HG03045 (cell line): ENCODE data around the gene RABGAP1L.
"Not testable (repeated sequence)": the region's sequence is repeated elsewhere in the genome, so short reads cannot be mapped to it uniquely, and the experiment has no call there.

Source experiments
- ATAC-seq: cut with Tn5 transposase; IDR thresholded peaks from one replicate; pipeline ENCODE4 v1.9.1; 2021; ENCODE audit warnings: mild to moderate bottlenecking, moderate library complexity; ENCODE audit not compliant: unreplicated experiment

RABGAP1L gene

DNA sequence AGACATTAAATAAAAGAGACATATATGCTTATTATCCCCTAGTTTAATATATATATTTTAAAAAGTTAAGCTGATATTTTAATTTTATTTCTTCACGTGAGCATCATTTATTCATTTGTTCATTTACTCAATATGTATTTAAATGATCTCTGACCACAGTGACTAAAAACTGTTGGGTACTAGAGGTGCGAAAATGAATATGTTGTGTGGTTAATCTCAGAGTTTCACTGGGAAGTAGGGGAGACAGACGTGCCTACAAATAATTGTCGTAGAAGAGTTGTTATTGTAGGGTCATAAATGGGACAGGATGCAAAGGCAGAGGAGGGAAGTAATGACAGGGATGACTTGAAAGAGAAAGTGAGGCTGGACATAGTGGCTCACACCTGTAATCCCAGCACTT lies 627.4 kb downstream of the RABGAP1L start:
- peak; percentile 65 for ATAC-seq

DNA sequence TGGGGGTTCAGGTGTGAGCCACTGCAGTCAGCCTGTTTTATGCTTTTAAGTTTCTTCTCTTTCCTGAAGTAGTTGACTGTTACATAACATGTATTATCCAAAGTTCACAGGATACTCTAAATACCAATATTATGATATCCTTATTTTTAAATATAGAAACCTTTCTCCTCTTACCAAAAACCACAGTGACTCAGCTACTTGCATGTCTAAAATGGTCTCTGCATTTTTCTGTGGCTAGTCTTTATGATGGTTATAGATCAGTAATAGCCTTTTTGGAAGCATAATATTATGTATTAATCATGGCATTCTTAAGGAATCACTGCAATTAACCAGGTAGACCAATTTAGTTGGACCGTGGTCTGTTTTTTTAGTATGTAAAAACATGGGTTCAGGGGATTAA lies 629.7 kb downstream of the RABGAP1L start:
- no peak for ATAC-seq

- peak; percentile 63 for ATAC-seq
Measured at GRCh38 chr1:174789399-174789798, 630.1 kb downstream of the RABGAP1L start.

- no peak for ATAC-seq
Measured at GRCh38 chr1:174791863-174792262, 632.5 kb downstream of the RABGAP1L start.

DNA sequence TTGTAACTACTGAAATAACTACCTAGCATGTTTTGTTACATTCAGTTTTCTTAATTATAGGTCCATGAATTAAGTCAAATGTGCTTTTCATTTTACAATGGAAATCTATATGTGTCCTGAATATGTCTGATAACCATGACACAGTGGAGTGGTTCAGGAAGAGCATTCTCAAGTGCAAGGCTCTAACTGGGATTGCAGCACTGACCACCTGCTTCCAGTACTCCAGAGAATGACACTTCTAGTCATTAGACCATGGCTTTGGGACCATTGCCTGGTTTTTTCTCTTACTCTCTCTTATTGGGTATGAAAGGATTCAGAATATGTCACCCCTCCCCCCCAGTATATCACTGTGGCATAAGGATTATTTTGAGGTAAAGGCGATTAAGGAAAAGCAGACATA lies 635.5 kb downstream of the RABGAP1L start:
- ATAC-seq, result no peak

DNA sequence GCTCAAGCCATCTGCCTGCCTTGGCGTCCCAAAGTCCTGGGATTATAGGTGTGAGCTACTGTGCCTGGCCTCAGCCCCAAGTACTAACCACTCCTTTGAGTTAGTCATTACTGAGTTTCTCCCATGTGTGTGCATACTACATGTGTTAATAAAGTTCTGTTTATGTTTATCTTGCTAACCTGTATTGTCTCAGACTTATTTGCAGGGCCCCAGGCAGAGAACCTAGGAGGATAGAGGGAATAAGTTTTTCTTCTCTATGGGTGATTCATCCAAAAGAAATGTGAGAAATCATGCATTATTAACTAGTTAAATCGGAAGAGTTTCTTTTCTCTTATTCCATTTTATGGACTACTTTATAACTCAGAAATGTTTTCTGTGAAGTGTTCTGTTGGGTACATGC lies 636.5 kb downstream of the RABGAP1L start:
- ATAC-seq, result no peak

GRCh38 chr1:174797398-174797797 lies 638.1 kb downstream of the RABGAP1L start:
- no peak for ATAC-seq

GRCh38 chr1:174799136-174799479 lies 639.8 kb downstream of the RABGAP1L start:
- no peak for ATAC-seq

- ATAC-seq, result no peak
Measured at GRCh38 chr1:174800216-174800851, 641.0 kb downstream of the RABGAP1L start.

GRCh38 chr1:174800876-174801275 lies 641.6 kb downstream of the RABGAP1L start:
- ATAC-seq, result no peak

DNA sequence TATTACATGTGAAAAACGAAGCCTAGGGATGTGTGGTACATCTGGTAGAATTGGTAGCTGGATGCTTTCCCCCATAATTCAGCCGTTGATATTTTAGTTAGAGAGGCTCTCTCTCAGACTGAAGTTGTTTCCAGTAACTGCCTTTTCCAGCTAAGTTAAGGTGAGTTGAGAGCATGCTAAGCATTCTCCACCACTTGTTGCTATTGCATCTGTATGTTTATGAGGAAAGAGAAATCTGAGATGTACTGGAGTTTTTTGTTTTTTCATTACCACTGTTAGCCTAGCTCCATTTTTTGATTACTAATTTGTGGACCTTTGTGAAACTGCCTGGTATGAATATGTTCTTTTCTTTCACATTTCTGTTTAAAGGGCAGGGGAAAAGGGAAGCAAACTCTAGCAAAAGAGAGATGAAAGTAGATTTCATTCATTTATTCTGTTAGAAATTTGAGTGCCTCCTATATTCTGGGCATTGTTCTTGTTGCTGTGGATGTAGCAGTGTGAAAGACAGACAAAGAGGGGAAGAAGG lies 650.5 kb downstream of the RABGAP1L start:
- no peak for ATAC-seq

DNA sequence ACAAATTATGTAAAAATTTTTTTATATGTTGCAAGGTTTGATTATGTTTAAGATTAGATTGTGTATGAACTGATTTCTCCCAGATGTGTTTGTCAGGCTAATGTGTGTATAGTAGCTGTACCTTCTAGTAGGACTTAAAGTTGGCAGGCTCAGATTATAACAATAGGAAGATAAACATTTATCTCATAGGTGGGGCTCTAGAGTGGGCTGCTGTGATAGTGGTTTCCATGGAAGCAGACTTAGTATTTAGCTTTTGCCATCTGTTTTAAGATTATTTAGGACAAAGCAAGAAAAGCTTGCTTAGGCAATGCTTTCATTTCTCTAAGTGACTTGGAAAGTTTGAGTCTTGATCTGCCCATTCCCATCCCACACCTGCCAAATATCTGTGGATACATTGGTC lies 652.7 kb downstream of the RABGAP1L start:
- ATAC-seq, result no peak

- no peak for ATAC-seq
Measured at GRCh38 chr1:174812656-174813055, 653.3 kb downstream of the RABGAP1L start.

DNA sequence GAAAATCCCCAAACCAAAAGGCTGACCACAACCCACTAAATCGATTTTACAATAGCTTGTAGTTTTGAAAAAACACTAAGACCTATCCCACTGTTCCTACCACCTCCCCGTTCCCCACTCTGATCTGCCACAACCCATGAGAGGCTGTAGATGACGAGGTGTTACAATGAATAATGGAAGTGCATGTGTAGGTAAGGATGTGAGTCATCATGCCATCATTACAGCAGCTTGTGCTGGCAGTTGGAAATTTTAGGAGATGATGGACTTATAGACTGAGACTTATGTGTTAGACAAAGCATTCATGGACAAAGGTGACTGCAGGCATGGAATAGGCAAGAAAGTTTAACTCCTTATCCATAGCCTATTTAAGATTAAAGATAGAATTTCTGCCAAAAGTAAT lies 655.7 kb downstream of the RABGAP1L start:
- ATAC-seq, result no peak

DNA sequence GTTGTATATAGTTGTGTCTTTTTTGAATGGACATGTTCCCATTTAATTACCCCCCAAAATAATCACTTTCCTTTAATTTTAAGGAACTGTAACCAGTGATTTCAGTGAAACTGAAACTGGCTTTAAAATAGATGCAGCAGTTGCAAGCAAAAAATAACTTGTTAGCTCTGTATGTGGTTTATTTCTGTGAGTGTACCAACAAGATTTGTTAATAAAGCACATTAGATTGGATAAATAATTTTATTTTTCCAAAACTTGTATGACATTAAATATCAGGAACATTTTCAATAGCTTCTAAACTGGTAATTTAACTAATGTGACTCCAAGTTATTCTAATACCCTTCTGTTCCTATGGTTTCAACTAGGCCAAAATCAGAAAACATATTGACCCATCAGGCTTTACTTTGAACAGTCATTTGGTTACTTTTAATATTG lies 656.2 kb downstream of the RABGAP1L start:
- ATAC-seq, result no peak

DNA sequence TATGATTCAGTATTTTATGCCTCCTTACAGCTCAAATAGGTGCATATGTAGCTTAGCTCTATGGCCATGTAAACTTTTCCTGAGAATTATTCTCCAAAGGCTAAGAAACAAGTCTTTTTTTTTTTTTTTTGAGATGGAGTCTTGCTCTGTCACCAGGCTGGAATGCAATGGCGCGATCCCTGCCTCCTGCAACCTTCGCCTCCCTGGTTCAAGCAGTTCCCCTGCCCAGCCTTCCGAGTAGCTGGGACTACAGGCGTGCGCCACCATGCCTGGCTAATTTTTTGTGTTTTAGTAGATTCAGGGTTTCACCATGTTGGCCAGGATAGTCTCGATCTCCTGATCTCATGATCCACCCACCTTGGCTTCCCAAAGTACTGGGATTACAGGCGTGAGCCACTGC lies 657.3 kb downstream of the RABGAP1L start:
- ATAC-seq, result not testable (repeated sequence)

GRCh38 chr1:174818014-174818616 lies 658.8 kb downstream of the RABGAP1L start:
- no peak for ATAC-seq

- ATAC-seq, result no peak
Measured at GRCh38 chr1:174818951-174819350, 659.6 kb downstream of the RABGAP1L start.

- no peak for ATAC-seq
Measured at GRCh38 chr1:174819596-174819995, 660.3 kb downstream of the RABGAP1L start.

GRCh38 chr1:174825127-174825526 lies 665.8 kb downstream of the RABGAP1L start:
- ATAC-seq, result no peak

GRCh38 chr1:174825806-174826205 lies 666.5 kb downstream of the RABGAP1L start:
- no peak for ATAC-seq

- no peak for ATAC-seq
Measured at GRCh38 chr1:174828264-174828663, 668.9 kb downstream of the RABGAP1L start.

DNA sequence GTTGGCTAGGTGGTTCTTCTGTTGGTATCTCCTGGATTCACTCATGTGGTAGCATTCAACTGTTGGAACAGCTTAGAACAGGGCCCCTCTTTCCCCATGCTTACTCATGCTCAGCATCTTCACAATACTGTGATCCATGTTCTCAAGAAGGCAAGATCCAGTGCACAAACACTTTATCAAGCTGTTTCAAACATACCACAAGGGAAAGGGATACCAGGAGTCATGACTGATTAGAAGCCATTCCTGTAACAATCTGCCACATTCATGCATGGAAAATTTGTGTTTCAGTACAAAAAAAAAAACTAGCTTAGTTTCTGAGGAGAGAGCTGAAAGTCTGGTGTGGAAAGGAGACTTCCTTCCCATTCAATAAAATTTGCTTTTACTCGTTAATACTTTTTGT lies 670.7 kb downstream of the RABGAP1L start:
- ATAC-seq, result no peak
